H1 (cell line): ENCODE measurements around the gene CCDC180. TPM values are rescaled to one million over a fixed set of nuclear protein-coding genes. Genes with fewer than 3 reads are reported as not detected.

ENCODE experiments used
- polyA plus RNA-seq, 7 experiments: library from polyadenylated mRNA; depleted of rRNA in 3 of 7; stranded (reverse) in 5 of 7; unstranded in 2 of 7; fragments of >200 nt in 5 of 7; fragments of 200-250 nt in 2 of 7; gene quantifications; 1 replicate in 5 of 7; 2 replicates in 1 of 7; 4 replicates in 1 of 7; pipeline versions ENCODE4 v1.2.1 to v1.2.3, GENCODE V29; 2011 to 2013; ENCODE audit warnings: missing spikeins in 2 of 7, mixed read lengths in 2 of 7
- small RNA-seq: library from polyadenylated mRNA; stranded (forward); fragments of <200 nt; extraction: miRNeasy Mini kit (QIAGEN cat#:217004); gene quantifications from one replicate; pipeline ENCODE3, GENCODE V24; 2013; ENCODE audit not compliant: insufficient read depth
- total RNA-seq: library from RNA; stranded (reverse); fragmentation: NEBNext Ultra II Directional; extraction: Animal tissue kit (Norgen Biotek cat#: 25700); gene quantifications from 2 replicates; pipeline ENCODE4 v1.2.1, GENCODE V29; 2021

The CCDC180 gene
- total and polyA plus RNA-seq, 2 of the 8 experiments (the other 6 are each of a cell fraction or from before 2014, with no cell fraction given) = 2.6 to 8.2 TPM

Small RNA genes within 50 kb of the gene (small RNA-seq; reads per million reads assigned to genes)
- gene AL512590.2 (not detected), gene CCDC180 (not detected)

Other genes with a start within 250 kb of the CCDC180 start
- 2.1 and 2.3 TPM in 2 replicates for gene TDRD7, start 104.4 kb downstream of the CCDC180 start, total RNA-seq
- gene TDRD7, start 104.4 kb downstream of the CCDC180 start, polyA plus RNA-seq (2011; rRNA removed) = 0.63 and 1.2 TPM in 2 replicates
- gene TMOD1, start 194.0 kb downstream of the CCDC180 start, total RNA-seq = 0.88 and 1.1 TPM in 2 replicates
- gene TMOD1, start 194.0 kb downstream of the CCDC180 start, polyA plus RNA-seq (2011; rRNA removed) = 0.17 and 0.27 TPM in 2 replicates